B cell (primary cell): ENCODE results near the gene TRHDE.

Source experiments
- CTCF ChIP-seq: fragments of 200-600 bp; IDR thresholded peaks from one replicate; pipeline ENCODE4 v1.8.0; 2022; ENCODE audit warnings: antibody characterized with exemption, mild to moderate bottlenecking
- EZH2 ChIP-seq: IDR thresholded peaks from 2 replicates; pipeline ENCODE4 v1.6.1; 2012; ENCODE audit warnings: borderline replicate concordance, low read depth, mild to moderate bottlenecking, moderate library complexity, low read length; ENCODE audit not compliant: insufficient read depth, poor library complexity, severe bottlenecking

GRCh38 chr12:72472350-72472749 is 200.2 kb downstream of the TRHDE start:
- no peak for TF ChIP-seq EZH2
- TF ChIP-seq CTCF: no peak
